CD4-positive, alpha-beta T cell treated with Interleukin-21 for 1 hour (primary cell): Measurements from ENCODE around the gene NECTIN1.
"Not testable (repeated sequence)": the region's sequence is repeated elsewhere in the genome, so short reads cannot be mapped to it uniquely, and the experiment has no call there.

ENCODE experiments used
- DNase-seq: peaks from one replicate; pipeline ENCODE4 v3.0.0-alpha.2; 2020

Gene NECTIN1

GRCh38 chr11:119614222-119615002 is 114.6 kb downstream of the NECTIN1 start:
- DNase-seq = no peak

- DNase-seq = no peak
Observed at GRCh38 chr11:119612814-119613213, 116.2 kb downstream of the NECTIN1 start.

- no peak for DNase-seq
Observed at GRCh38 chr11:119610836-119611426, 118.1 kb downstream of the NECTIN1 start.

- no peak for DNase-seq
Observed at GRCh38 chr11:119608781-119609180, 120.2 kb downstream of the NECTIN1 start.

- no peak for DNase-seq
Observed at GRCh38 chr11:119608201-119608600, 120.8 kb downstream of the NECTIN1 start.

- DNase-seq = no peak
Observed at GRCh38 chr11:119607726-119608125, 121.3 kb downstream of the NECTIN1 start.

- DNase-seq = no peak
Observed at GRCh38 chr11:119605137-119605665, 123.8 kb downstream of the NECTIN1 start.

GRCh38 chr11:119602745-119603373 is 126.1 kb downstream of the NECTIN1 start:
- no peak for DNase-seq

GRCh38 chr11:119599864-119600541 is 129.0 kb downstream of the NECTIN1 start:
- no peak for DNase-seq

- DNase-seq = not testable (repeated sequence)
Observed at GRCh38 chr11:119595941-119596340, 133.1 kb downstream of the NECTIN1 start.

GRCh38 chr11:119594639-119595249 is 134.3 kb downstream of the NECTIN1 start:
- no peak for DNase-seq

GRCh38 chr11:119593346-119593745 is 135.7 kb downstream of the NECTIN1 start:
- DNase-seq = no peak

- no peak for DNase-seq
Observed at GRCh38 chr11:119592642-119593041, 136.4 kb downstream of the NECTIN1 start.

GRCh38 chr11:119591836-119592310 is 137.1 kb downstream of the NECTIN1 start:
- no peak for DNase-seq

- DNase-seq = no peak
Observed at GRCh38 chr11:119590651-119591351, 138.2 kb downstream of the NECTIN1 start.

GRCh38 chr11:119589001-119589400 is 140.0 kb downstream of the NECTIN1 start:
- no peak for DNase-seq
